Mesendoderm (in vitro differentiated cells): ENCODE data around the gene KRT84.

Experiments
- DNase-seq: peaks from one replicate; pipeline ENCODE4 v3.0.0; 2013
- H2AK5ac ChIP-seq: 2 replicates; pipeline ENCODE4 v1.6.1; 2013; ENCODE audit warnings: low read length, inconsistent platforms
- H2BK120ac ChIP-seq: 2 replicates; pipeline ENCODE4 v1.6.1; 2013; ENCODE audit warnings: low read depth, mild to moderate bottlenecking, low read length, moderate library complexity, mixed read lengths
- H2BK15ac ChIP-seq: replicated peaks from 2 replicates; pipeline ENCODE4 v1.6.1; 2013; ENCODE audit warnings: low read depth, mild to moderate bottlenecking, moderate library complexity
- H2BK5ac ChIP-seq: 2 replicates; pipeline ENCODE4 v1.6.1; 2013; ENCODE audit warnings: low read length, inconsistent platforms
- H3K18ac ChIP-seq: 2 replicates; pipeline ENCODE4 v1.6.1; 2013; ENCODE audit warnings: mild to moderate bottlenecking, low read length, mixed read lengths
- H3K23ac ChIP-seq: one replicate; pipeline ENCODE4 v1.6.1; 2013; ENCODE audit warnings: low read length
- H3K27ac ChIP-seq: 2 replicates; pipeline ENCODE4 v1.5.1; 2013; ENCODE audit warnings: low read depth, mild to moderate bottlenecking, inconsistent platforms, low read length, moderate library complexity
- H3K27me3 ChIP-seq: 2 replicates; pipeline ENCODE4 v1.6.1; 2013; ENCODE audit warnings: low read length, control low read depth, mild to moderate bottlenecking, inconsistent platforms; ENCODE audit not compliant: insufficient read depth, poor library complexity
- H3K36me3 ChIP-seq: 2 replicates; pipeline ENCODE4 v1.6.1; 2013; ENCODE audit warnings: low read length, inconsistent platforms; ENCODE audit not compliant: control insufficient read depth, insufficient read depth
- H3K4ac ChIP-seq: one replicate; pipeline ENCODE4 v1.6.1; 2013; ENCODE audit warnings: low read depth, mild to moderate bottlenecking, low read length, moderate library complexity
- H3K4me1 ChIP-seq: 2 replicates; pipeline ENCODE4 v1.6.1; 2013; ENCODE audit warnings: low read depth, low read length, inconsistent platforms; ENCODE audit not compliant: control insufficient read depth
- H3K4me2 ChIP-seq: 2 replicates; pipeline ENCODE4 v1.6.1; 2013; ENCODE audit warnings: low read length
- H3K4me3 ChIP-seq: 2 replicates; pipeline ENCODE4 v1.5.1; 2013; ENCODE audit warnings: mild to moderate bottlenecking, low read length
- H3K56ac ChIP-seq: one replicate; pipeline ENCODE4 v1.6.1; 2013; ENCODE audit warnings: low read length
- H3K79me1 ChIP-seq: 2 replicates; pipeline ENCODE4 v1.6.1; 2013; ENCODE audit warnings: low read length, inconsistent platforms
- H3K79me2 ChIP-seq: 2 replicates; pipeline ENCODE4 v1.6.1; 2013; ENCODE audit warnings: mild to moderate bottlenecking, low read length; ENCODE audit not compliant: control insufficient read depth, insufficient read depth
- H3K9ac ChIP-seq: 2 replicates; pipeline ENCODE4 v1.6.1; 2013; ENCODE audit warnings: low read length, inconsistent platforms
- H4K5ac ChIP-seq: one replicate; pipeline ENCODE4 v1.6.1; 2013; ENCODE audit warnings: low read length
- H4K8ac ChIP-seq: one replicate; pipeline ENCODE4 v1.6.1; 2013; ENCODE audit warnings: low read depth, mild to moderate bottlenecking, control low read depth, low read length, moderate library complexity
- WGBS: extraction: QIAGEN DNeasy Blood & Tissue Kit; methylation state at CpG from one replicate; pipeline ENCODE4 v1.1.7; 2013; ENCODE audit warnings: low lambda C conversion rate, missing lambda C conversion rate; ENCODE audit not compliant: insufficient coverage; ENCODE audit errors: extremely low coverage; 5-methylcytosine and 5-hydroxymethylcytosine counted together

KRT84 gene

DNA sequence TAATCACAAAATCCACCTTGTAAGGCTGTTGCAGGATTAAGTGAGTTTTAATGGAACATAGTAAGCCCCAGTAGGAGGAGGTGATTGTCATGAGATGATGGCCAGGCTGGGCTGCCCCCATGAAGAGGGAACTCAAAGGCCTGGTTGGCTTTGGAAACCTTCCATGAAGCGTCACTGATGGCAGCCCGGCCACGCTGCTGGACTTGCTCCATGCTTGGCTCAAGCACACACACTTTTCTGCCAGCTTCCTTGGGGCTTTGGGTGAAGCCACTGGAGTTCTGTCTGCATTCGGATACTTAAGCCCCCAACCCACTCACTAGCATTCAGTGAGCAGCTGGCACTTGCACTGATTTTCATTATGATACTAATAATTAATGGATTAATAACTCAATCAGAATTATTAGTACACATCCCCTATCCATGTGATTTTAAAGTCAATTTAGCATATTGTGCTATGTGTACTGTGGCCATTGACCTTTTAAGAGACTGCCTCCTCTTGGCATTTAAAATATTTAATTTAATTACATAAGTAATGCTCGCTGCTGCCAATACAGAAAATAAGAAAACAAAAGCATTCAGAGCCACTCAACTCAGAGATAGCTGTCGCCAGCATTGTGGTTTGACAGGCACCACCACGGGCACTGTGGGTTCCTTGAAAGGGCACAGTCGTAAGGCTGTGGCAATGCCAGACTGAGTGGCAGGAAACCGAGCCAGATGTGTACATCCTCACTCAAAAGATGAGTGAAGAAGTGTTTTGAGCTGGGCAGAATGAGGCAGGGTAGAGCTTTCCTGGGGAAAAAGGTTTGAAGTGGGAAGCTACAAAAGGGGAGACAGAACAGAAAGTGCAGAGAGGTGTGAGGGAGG lies 34.0 kb downstream of the KRT84 start:
- Histone ChIP-seq H3K4me1 (no peaks in the 10 kb centered on the region), H3K79me1 (no peaks in the 10 kb centered on the region), H3K4me2 (no peak overlapping the region), H3K36me3 (no peaks in the 10 kb centered on the region), H3K4ac (no peak overlapping the region), H3K27ac (no peak overlapping the region), H3K27me3 (no peaks in the 10 kb centered on the region), H4K8ac (no peak overlapping the region), H2BK120ac (no peak overlapping the region), H2BK5ac (no peak overlapping the region), H4K5ac (no peak overlapping the region), H3K56ac (no peak overlapping the region), H3K18ac (no peak overlapping the region), H2AK5ac (no peak overlapping the region), H3K23ac (no peak overlapping the region), H2BK15ac (no peak overlapping the region), H3K9ac (no peak overlapping the region), H3K4me3 (no peak overlapping the region), H3K79me2 (no peaks in the 10 kb centered on the region)
- DNase-seq, result no peak
- WGBS, result no CpG with 5 or more reads among the region's 9 CpGs

GRCh38 chr12:52350786-52351185 lies 34.7 kb downstream of the KRT84 start:
- Histone ChIP-seq H3K23ac (no peak overlapping the region), H3K4me3 (no peak overlapping the region), H3K4me2 (no peak overlapping the region), H3K36me3 (no peaks in the 10 kb centered on the region), H3K4ac (no peak overlapping the region), H2AK5ac (no peak overlapping the region), H2BK15ac (no peak overlapping the region), H3K79me1 (no peaks in the 10 kb centered on the region), H3K79me2 (no peaks in the 10 kb centered on the region), H4K8ac (no peak overlapping the region), H2BK5ac (no peak overlapping the region), H3K9ac (no peak overlapping the region), H4K5ac (no peak overlapping the region), H2BK120ac (no peak overlapping the region), H3K56ac (no peak overlapping the region), H3K4me1 (no peaks in the 10 kb centered on the region), H3K18ac (no peak overlapping the region), H3K27me3 (no peaks in the 10 kb centered on the region), H3K27ac (no peak overlapping the region)
- no peak for DNase-seq
- whole genome bisulfite sequencing, result no CpG with 5 or more reads among the region's 5 CpGs

GRCh38 chr12:52350021-52350620 lies 35.3 kb downstream of the KRT84 start:
- Histone ChIP-seq H3K27ac (no peak overlapping the region), H2BK120ac (no peak overlapping the region), H3K9ac (no peak overlapping the region), H3K36me3 (no peaks in the 10 kb centered on the region), H3K56ac (no peak overlapping the region), H3K79me2 (no peaks in the 10 kb centered on the region), H4K8ac (no peak overlapping the region), H3K4ac (no peak overlapping the region), H3K4me2 (no peak overlapping the region), H4K5ac (no peak overlapping the region), H3K27me3 (no peaks in the 10 kb centered on the region), H3K4me3 (no peak overlapping the region), H3K79me1 (no peaks in the 10 kb centered on the region), H3K18ac (no peak overlapping the region), H2BK5ac (no peak overlapping the region), H2AK5ac (no peak overlapping the region), H3K23ac (no peak overlapping the region), H3K4me1 (no peaks in the 10 kb centered on the region), H2BK15ac (no peak overlapping the region)
- no peak for DNase-seq
- no CpG with 5 or more reads among the region's 8 CpGs for WGBS

DNA sequence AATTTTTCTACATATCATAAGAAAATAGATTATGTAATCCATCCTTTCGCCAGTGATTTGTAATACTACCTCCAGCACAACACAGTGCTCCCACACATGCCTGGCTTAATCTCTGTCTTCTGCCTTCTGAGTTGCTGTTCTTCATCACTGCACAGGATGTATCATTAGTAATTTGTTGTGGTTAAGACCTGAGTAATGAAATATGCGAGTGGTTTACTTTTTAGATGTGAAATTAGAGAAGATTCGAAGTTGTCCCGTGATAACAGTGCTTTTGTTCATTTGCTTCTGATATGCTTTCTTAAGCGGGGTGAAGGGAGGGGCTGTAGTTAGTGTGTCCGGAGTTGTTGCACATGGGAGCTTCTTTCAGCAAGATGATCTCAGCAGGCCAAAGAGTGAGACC lies 36.3 kb downstream of the KRT84 start:
- Histone ChIP-seq H3K18ac (no peak overlapping the region), H3K4me1 (no peaks in the 10 kb centered on the region), H3K4ac (no peak overlapping the region), H3K36me3 (no peaks in the 10 kb centered on the region), H2BK15ac (no peak overlapping the region), H4K5ac (no peak overlapping the region), H3K27ac (no peak overlapping the region), H3K27me3 (no peaks in the 10 kb centered on the region), H3K56ac (no peak overlapping the region), H3K79me1 (no peaks in the 10 kb centered on the region), H2AK5ac (no peak overlapping the region), H2BK120ac (no peak overlapping the region), H3K4me3 (no peak overlapping the region), H4K8ac (no peak overlapping the region), H3K4me2 (no peak overlapping the region), H2BK5ac (no peak overlapping the region), H3K79me2 (no peaks in the 10 kb centered on the region), H3K9ac (no peak overlapping the region), H3K23ac (no peak overlapping the region)
- 100% methylated on average over 2 of the region's 6 CpGs for WGBS
- DNase-seq, result no peak

- Histone ChIP-seq H3K36me3 (no peaks in the 10 kb centered on the region), H3K27ac (no peak overlapping the region), H3K79me1 (no peaks in the 10 kb centered on the region), H3K4me3 (no peak overlapping the region), H2BK5ac (no peak overlapping the region), H2BK120ac (no peak overlapping the region), H3K18ac (no peak overlapping the region), H3K79me2 (no peaks in the 10 kb centered on the region), H3K4me1 (no peaks in the 10 kb centered on the region), H2AK5ac (no peak overlapping the region), H3K56ac (no peak overlapping the region), H3K9ac (no peak overlapping the region), H4K8ac (no peak overlapping the region), H3K23ac (no peak overlapping the region), H2BK15ac (no peak overlapping the region), H3K27me3 (no peaks in the 10 kb centered on the region), H4K5ac (no peak overlapping the region), H3K4me2 (no peak overlapping the region), H3K4ac (no peak overlapping the region)
- no peak for DNase-seq
- no CpG with 5 or more reads among the region's 16 CpGs for whole genome bisulfite sequencing
Observed at GRCh38 chr12:52347551-52348510, 37.6 kb downstream of the KRT84 start.
